GM12801 (cell line): ENCODE measurements around the gene IQGAP2.

Experiments
- CTCF ChIP-seq: IDR thresholded peaks from one replicate; pipeline ENCODE4 v1.5.1; 2011; ENCODE audit warnings: control low read depth; ENCODE audit not compliant: insufficient read length; ENCODE audit errors: extremely low read depth

Gene IQGAP2

GRCh38 chr5:76757049-76757448, 354.0 kb downstream of the IQGAP2 start:
- no peak for TF ChIP-seq CTCF
